GM12878 (cell line): ENCODE data around the gene THSD4. TPM values are rescaled to one million over a fixed set of nuclear protein-coding genes. Genes with fewer than 3 reads are reported as not detected.

Experiments
- ATAC-seq: fragments of 200-7000 bp; cut with Tn5 transposase; 3 replicates; pipeline ENCODE4 v1.9.1; 2020; ENCODE audit warnings: mild to moderate bottlenecking, moderate library complexity
- BruUV-seq: library from RNA; stranded (reverse); fragments of 400-500 nt; replicated peaks from 2 replicates; lab custom pipeline; 2021; lab: Mats Ljungman, UMichigan
- CTCF ChIA-PET: fragments of 300-600 bp; sonication (Branson Sonifier 250); formaldehyde crosslinking; extraction: SDS; loops from one replicate; lab custom pipeline; 2021; ENCODE audit warnings: inconsistent platforms; lab: Yijun Ruan, JAX
- POLR2A ChIA-PET: fragments of 350-600 bp; formaldehyde crosslinking; extraction: SDS; loops from one replicate; lab custom pipeline; 2021; ENCODE audit warnings: inconsistent platforms; lab: Charles Lee
- RAD21 ChIA-PET: fragments of 300-600 bp; sonication (Branson Sonifier 250); formaldehyde crosslinking; loops from one replicate; lab custom pipeline; 2023; ENCODE audit warnings: antibody characterized with exemption; ENCODE audit not compliant: unreplicated experiment; lab: Charles Lee
- SMC1A ChIA-PET: fragments of 300-600 bp; sonication (Branson Sonifier 250); formaldehyde crosslinking; loops from one replicate; lab custom pipeline; 2023; ENCODE audit not compliant: unreplicated experiment, uncharacterized antibody; lab: Charles Lee
- DNase-seq: peaks from one replicate; pipeline ENCODE4 v3.0.0-alpha.2; 2011; ENCODE audit warnings: low read depth, low spot score
- FAIRE-seq: peaks from 3 replicates; lab custom pipeline; 2011; peaks lifted over from hg19 to GRCh38; lab: Jason Lieb, UNC
- H2AFZ ChIP-seq: 2 replicates; pipeline ENCODE4 v1.6.0; 2011; ENCODE audit warnings: low read depth, low read length, control low read depth; ENCODE audit not compliant: control insufficient read depth
- H3K27ac ChIP-seq: 2 replicates; pipeline ENCODE4 v1.5.1; 2011; ENCODE audit warnings: control low read depth; ENCODE audit not compliant: control insufficient read depth, insufficient read depth
- H3K27me3 ChIP-seq, 2 experiments: replicated peaks in 1 of 2; 2 replicates each; pipeline versions ENCODE4 v1.6.0 to v1.6.1; 2011; ENCODE audit warnings: low read length in 1 of 2; ENCODE audit not compliant: control insufficient read depth in 2 of 2, insufficient read depth in 2 of 2
- H3K36me3 ChIP-seq, 2 experiments: 2 replicates each; pipeline ENCODE4 v1.5.1; 2011; ENCODE audit warnings: low read length in 1 of 2; ENCODE audit not compliant: control insufficient read depth in 2 of 2, insufficient read depth in 2 of 2
- H3K4me1 ChIP-seq: 2 replicates; pipeline ENCODE4 v1.6.1; 2011; ENCODE audit warnings: mild to moderate bottlenecking, low read length, moderate library complexity, mixed read lengths; ENCODE audit not compliant: control insufficient read depth, insufficient read depth
- H3K4me2 ChIP-seq: 2 replicates; pipeline ENCODE4 v1.6.0; 2011; ENCODE audit warnings: control low read depth; ENCODE audit not compliant: control insufficient read depth, insufficient read depth
- H3K4me3 ChIP-seq: fragments of 200-600 bp; sonication (generic); 2 replicates; pipeline ENCODE4 v1.5.1; 2016
- H3K79me2 ChIP-seq: 2 replicates; pipeline ENCODE4 v1.6.0; 2011; ENCODE audit warnings: low read length; ENCODE audit not compliant: control insufficient read depth, insufficient read depth
- H3K9ac ChIP-seq: 2 replicates; pipeline ENCODE4 v1.8.0; 2011; ENCODE audit warnings: low read length, control low read depth, mixed read lengths; ENCODE audit not compliant: control insufficient read depth, insufficient read depth
- H3K9me3 ChIP-seq: replicated peaks from 3 replicates; pipeline ENCODE4 v1.5.1; 2011; ENCODE audit warnings: mild to moderate bottlenecking, low read length; ENCODE audit not compliant: control insufficient read depth, insufficient read depth
- H4K20me1 ChIP-seq: 2 replicates; pipeline ENCODE4 v1.6.0; 2011; ENCODE audit not compliant: control insufficient read depth, insufficient read depth
- E4F1 ChIP-seq: fragments of 450-650 bp; IDR thresholded peaks from 2 replicates; pipeline ENCODE4 v1.6.1; 2018; ENCODE audit warnings: borderline replicate concordance, mild to moderate bottlenecking; ENCODE audit not compliant: partially characterized antibody
- ESRRA ChIP-seq: IDR thresholded peaks from 2 replicates; pipeline ENCODE4 v1.6.1; 2012; ENCODE audit warnings: mild to moderate bottlenecking, low read length, improper control_type of control experiment
- ETV6 ChIP-seq, 2 experiments: fragments of 450-650 bp in 1 of 2; IDR thresholded peaks in 1 of 2; conservative IDR thresholded peaks in 1 of 2; 2 replicates each; pipeline ENCODE4 v1.6.1; 2014; ENCODE audit warnings: antibody characterized with exemption in 1 of 2, borderline replicate concordance in 1 of 2, low read depth in 1 of 2, mild to moderate bottlenecking in 1 of 2, moderate library complexity in 1 of 2
- GATAD2B ChIP-seq: fragments of 450-650 bp; conservative IDR thresholded peaks from 2 replicates; pipeline ENCODE4 v1.6.1; 2017; ENCODE audit warnings: low read depth, mild to moderate bottlenecking, moderate library complexity
- JUND ChIP-seq: IDR thresholded peaks from 2 replicates; pipeline ENCODE4 v1.6.1; 2012; ENCODE audit warnings: low read depth, mild to moderate bottlenecking, low read length, improper control_type of control experiment, moderate library complexity
- MLLT1 ChIP-seq: fragments of 450-650 bp; IDR thresholded peaks from 2 replicates; pipeline ENCODE4 v1.6.1; 2016; ENCODE audit warnings: mild to moderate bottlenecking
- MXI1 ChIP-seq: fragments of 150-350 bp; IDR thresholded peaks from 2 replicates; pipeline ENCODE4 v1.6.1; 2011; ENCODE audit warnings: low read depth, mild to moderate bottlenecking, inconsistent platforms, low read length, improper control_type of control experiment
- SMAD5 ChIP-seq: IDR thresholded peaks from 2 replicates; pipeline ENCODE4 v1.6.1; 2016; ENCODE audit warnings: antibody characterized with exemption, low read depth
- TARDBP ChIP-seq: IDR thresholded peaks from 2 replicates; pipeline ENCODE4 v1.6.1; 2016; ENCODE audit warnings: borderline replicate concordance
- TBL1XR1 ChIP-seq: IDR thresholded peaks from 2 replicates; pipeline ENCODE4 v1.6.1; 2012; ENCODE audit warnings: low read depth, low read length, improper control_type of control experiment
- WGBS: methylation state at CpG from one replicate; pipeline ENCODE4 v1.1.6; 2016; ENCODE audit warnings: low lambda C conversion rate; ENCODE audit not compliant: insufficient replicate concordance, insufficient coverage; ENCODE audit errors: missing lambda C conversion rate; 5-methylcytosine and 5-hydroxymethylcytosine counted together
- in situ Hi-C: fragments of 300-500 bp; cut with MboI; formaldehyde crosslinking; loops from 9 replicates; pipeline ENCODE4 v1.14.3; 2018; ENCODE audit warnings: mixed read lengths
- intact Hi-C: fragments of 100-400 bp; cut with micrococcal nuclease; formaldehyde crosslinking; loops from one replicate; pipeline ENCODE4 v1.14.2; 2022; ENCODE audit not compliant: unreplicated experiment
- polyA plus RNA-seq, 11 experiments: library from polyadenylated mRNA; depleted of rRNA in 4 of 11; unstranded in 6 of 11; stranded (reverse) in 5 of 11; fragments of >200 nt; fragmentation: Nextera tagmentation in 4 of 11; fragmentation: Illumina TruSeq in 1 of 11; extraction: Ambion mirVana in 4 of 11; extraction: Trizol in 1 of 11; gene quantifications; 1 replicate in 1 of 11; 2 replicates in 10 of 11; pipeline versions ENCODE4 v1.2.1 to v1.2.3, GENCODE V29; 2011 to 2016; ENCODE audit warnings: inconsistent platforms in 2 of 11, missing spikeins in 2 of 11, low read depth in 1 of 11
- total RNA-seq, 4 experiments: library from RNA; depleted of rRNA in 3 of 4; stranded (reverse); fragments of >200 nt in 3 of 4; fragmentation: Illumina TruSeq in 1 of 4; extraction: Trizol in 1 of 4; gene quantifications; 2 replicates each; pipeline versions ENCODE4 v1.2.1 to v1.2.3, GENCODE V29; 2013 to 2021
- TF ChIP-seq, protein P1 (sequence below): IDR thresholded peaks from 2 replicates; pipeline ENCODE4 v1.6.1; 2012; ENCODE audit warnings: low read depth, low read length, improper control_type of control experiment
- TF ChIP-seq, protein P2 (sequence below): fragments of 450-650 bp; formaldehyde crosslinking; IDR thresholded peaks from 2 replicates; pipeline ENCODE4 v1.4.0; 2022; ENCODE audit warnings: mild to moderate bottlenecking, moderate library complexity
- TF ChIP-seq, protein P3 (sequence below): IDR thresholded peaks from 2 replicates; pipeline ENCODE4 v1.6.1; 2011; ENCODE audit warnings: borderline replicate concordance, low read depth, mild to moderate bottlenecking, moderate library complexity, mixed read lengths, low read length; ENCODE audit not compliant: insufficient read depth; ENCODE audit errors: extremely low read length
- TF ChIP-seq, protein P4 (sequence below): IDR thresholded peaks from 2 replicates; pipeline ENCODE4 v1.6.1; 2012; ENCODE audit warnings: low read depth, low read length, improper control_type of control experiment

Gene THSD4
- total and polyA plus RNA-seq, 10 of the 15 experiments (the other 5 are each of a cell fraction or from before 2014, with no cell fraction given) = 0.04 to 0.13 (median 0.05) TPM; not detected in 7

DNA sequence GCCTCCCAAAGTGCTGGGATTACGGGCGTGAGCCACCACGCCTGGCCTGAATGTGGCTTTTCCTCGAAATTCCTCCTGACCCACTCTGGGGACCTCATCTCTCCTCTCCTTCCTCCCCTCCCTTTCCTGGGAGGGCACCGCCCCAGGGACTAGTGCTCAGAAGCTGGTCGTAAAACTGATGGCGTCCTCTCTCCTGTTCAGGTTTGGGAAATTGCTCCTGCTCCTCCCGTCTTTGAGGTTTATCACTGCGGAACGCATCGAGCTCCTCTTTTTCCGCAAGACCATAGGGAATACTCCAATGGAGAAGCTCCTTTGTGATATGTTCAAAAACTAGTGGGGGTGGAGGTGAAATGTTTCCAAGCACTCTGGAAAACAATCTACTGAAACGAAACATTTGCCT lies 702.1 kb downstream of the THSD4 start:
- intact Hi-C loops = no loop called here
- TF ChIP-seq, protein P1, sequence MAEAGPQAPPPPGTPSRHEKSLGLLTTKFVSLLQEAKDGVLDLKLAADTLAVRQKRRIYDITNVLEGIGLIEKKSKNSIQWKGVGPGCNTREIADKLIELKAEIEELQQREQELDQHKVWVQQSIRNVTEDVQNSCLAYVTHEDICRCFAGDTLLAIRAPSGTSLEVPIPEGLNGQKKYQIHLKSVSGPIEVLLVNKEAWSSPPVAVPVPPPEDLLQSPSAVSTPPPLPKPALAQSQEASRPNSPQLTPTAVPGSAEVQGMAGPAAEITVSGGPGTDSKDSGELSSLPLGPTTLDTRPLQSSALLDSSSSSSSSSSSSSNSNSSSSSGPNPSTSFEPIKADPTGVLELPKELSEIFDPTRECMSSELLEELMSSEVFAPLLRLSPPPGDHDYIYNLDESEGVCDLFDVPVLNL = no peak
- no peak for TF ChIP-seq GATAD2B
- no peak for TF ChIP-seq MLLT1
- TF ChIP-seq ETV6 (conservative IDR thresholded peaks at IDR 0.05 in 1 of 2, IDR thresholded peaks at IDR 0.05 in 1 of 2; ENCODE audit: borderline replicate concordance in 1 of 2, low read depth in 1 of 2) = no peak
- TF ChIP-seq SMAD5 = no peak
- no peak for TF ChIP-seq TBL1XR1
- TF ChIP-seq MXI1 = no peak
- TF ChIP-seq, protein P2, sequence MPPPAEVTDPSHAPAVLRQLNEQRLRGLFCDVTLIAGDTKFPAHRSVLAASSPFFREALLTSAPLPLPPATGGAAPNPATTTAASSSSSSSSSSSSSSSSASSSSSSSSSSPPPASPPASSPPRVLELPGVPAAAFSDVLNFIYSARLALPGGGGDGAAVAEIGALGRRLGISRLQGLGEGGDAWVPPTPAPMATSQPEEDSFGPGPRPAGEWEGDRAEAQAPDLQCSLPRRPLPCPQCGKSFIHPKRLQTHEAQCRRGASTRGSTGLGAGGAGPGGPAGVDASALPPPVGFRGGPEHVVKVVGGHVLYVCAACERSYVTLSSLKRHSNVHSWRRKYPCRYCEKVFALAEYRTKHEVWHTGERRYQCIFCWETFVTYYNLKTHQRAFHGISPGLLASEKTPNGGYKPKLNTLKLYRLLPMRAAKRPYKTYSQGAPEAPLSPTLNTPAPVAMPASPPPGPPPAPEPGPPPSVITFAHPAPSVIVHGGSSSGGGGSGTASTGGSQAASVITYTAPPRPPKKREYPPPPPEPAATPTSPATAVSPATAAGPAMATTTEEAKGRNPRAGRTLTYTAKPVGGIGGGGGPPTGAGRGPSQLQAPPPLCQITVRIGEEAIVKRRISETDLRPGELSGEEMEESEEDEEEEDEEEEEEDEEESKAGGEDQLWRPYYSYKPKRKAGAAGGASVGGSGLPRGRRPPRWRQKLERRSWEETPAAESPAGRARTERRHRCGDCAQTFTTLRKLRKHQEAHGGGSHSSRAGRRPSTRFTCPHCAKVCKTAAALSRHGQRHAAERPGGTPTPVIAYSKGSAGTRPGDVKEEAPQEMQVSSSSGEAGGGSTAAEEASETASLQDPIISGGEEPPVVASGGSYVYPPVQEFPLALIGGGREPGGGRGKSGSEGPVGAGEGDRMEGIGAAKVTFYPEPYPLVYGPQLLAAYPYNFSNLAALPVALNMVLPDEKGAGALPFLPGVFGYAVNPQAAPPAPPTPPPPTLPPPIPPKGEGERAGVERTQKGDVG (CRISPR knock-in tag) = no peak
- TF ChIP-seq, protein P3, sequence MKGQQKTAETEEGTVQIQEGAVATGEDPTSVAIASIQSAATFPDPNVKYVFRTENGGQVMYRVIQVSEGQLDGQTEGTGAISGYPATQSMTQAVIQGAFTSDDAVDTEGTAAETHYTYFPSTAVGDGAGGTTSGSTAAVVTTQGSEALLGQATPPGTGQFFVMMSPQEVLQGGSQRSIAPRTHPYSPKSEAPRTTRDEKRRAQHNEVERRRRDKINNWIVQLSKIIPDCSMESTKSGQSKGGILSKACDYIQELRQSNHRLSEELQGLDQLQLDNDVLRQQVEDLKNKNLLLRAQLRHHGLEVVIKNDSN = no peak
- TF ChIP-seq JUND = no peak
- TF ChIP-seq E4F1 = no peak
- no peak for TF ChIP-seq TARDBP
- TF ChIP-seq ESRRA = no peak
- TF ChIP-seq, protein P4, sequence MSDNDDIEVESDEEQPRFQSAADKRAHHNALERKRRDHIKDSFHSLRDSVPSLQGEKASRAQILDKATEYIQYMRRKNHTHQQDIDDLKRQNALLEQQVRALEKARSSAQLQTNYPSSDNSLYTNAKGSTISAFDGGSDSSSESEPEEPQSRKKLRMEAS = no peak
- TF ChIP-seq, all 136 proteins: peak for 0
- Histone ChIP-seq H3K36me3 (no peaks in the 10 kb centered on the region), H3K9ac (no peak overlapping the region), H3K27ac (no peak overlapping the region), H3K4me1 (no peaks in the 10 kb centered on the region), H3K4me2 (no peak overlapping the region), H3K4me3 (no peak overlapping the region), H4K20me1 (no peaks in the 10 kb centered on the region), H3K9me3 (peaks cover 8% of the 10 kb centered on the region), H3K79me2 (no peaks in the 10 kb centered on the region), H2AFZ (no peak overlapping the region), H3K27me3 (no peaks in the 10 kb centered on the region)
- FAIRE-seq = no peak
- SMC1A ChIA-PET = no interaction called here
- CTCF ChIA-PET = interaction anchor here (0.7 to 1.9 kb wide), 3 partner anchors 19 to 257 kb away, joined by 3 to 5 read pairs (median 3); no protein-coding TSS in a partner anchor
- no peak for DNase-seq
- no TSS peak for BruUV-seq
- in situ Hi-C loops = no loop called here
- no peak for ATAC-seq
- 85% methylated on average over 13 of the region's 13 CpGs for WGBS
- POLR2A ChIA-PET = no interaction called here
- RAD21 ChIA-PET = no interaction called here
